ENCODE data around the gene NR2C2AP.
A peak's percentile ranks its signal among the peaks of the same experiment; 100 is the strongest.

Gene NR2C2AP

GRCh38 chr19:19185853-19186740 lies 17.1 kb downstream of the NR2C2AP start:
- Histone ChIP-seq H3K36me3 (ENCODE audit: control insufficient read depth, low read length) (peaks cover 48% of the 10 kb centered on the region), H3K4me2 (ENCODE audit: low read length) (0 out of 2 replicates have a peak overlapping the region, but pooled peaks have one; percentile 26), H3K4me3 (ENCODE audit: low read length) (no peak overlapping the region), H4K20me1 (ENCODE audit: control insufficient read depth, insufficient read depth, low read depth, low read length) (no peaks in the 10 kb centered on the region), H3K9me2 (replicated peaks; ENCODE audit: control insufficient read depth, low read length) (no peaks in the 10 kb centered on the region), H3K27ac (ENCODE audit: low read depth, low read length) (peak overlapping the region; percentile 26; the same call in 1 of the 2 replicates), H3K9me3 (ENCODE audit: control insufficient read depth, insufficient read depth, low read length) (peaks cover 5% of the 10 kb centered on the region), H3K4me1 (ENCODE audit: control insufficient read depth, low read length) (peaks cover 26% of the 10 kb centered on the region), H3K27me3 (ENCODE audit: control insufficient read depth, low read length) (no peaks in the 10 kb centered on the region), H3K79me2 (ENCODE audit: control insufficient read depth, low read length) (peaks cover 42% of the 10 kb centered on the region), H3F3A (ENCODE audit: control insufficient read depth, insufficient read depth) (peaks cover 5% of the 10 kb centered on the region; the same call in 1 of the 2 replicates)
- TF ChIP-seq EZH2phosphoT487 (IDR thresholded peaks at IDR 0.05; ENCODE audit: borderline replicate concordance, low read length) (no peak), CTCF (IDR thresholded peaks at IDR 0.05; ENCODE audit: low read depth, low read length, poor library complexity, severe bottlenecking) (peak; percentile 92)

- Histone ChIP-seq H3K9me2 (replicated peaks; ENCODE audit: control insufficient read depth, low read length) (no peaks in the 10 kb centered on the region), H3K36me3 (ENCODE audit: control insufficient read depth, low read length) (peaks cover 28% of the 10 kb centered on the region), H3K4me1 (ENCODE audit: control insufficient read depth, low read length) (peaks cover 6% of the 10 kb centered on the region), H3K9me3 (ENCODE audit: control insufficient read depth, insufficient read depth, low read length) (peaks cover 2% of the 10 kb centered on the region), H3K4me2 (ENCODE audit: low read length) (no peak overlapping the region), H3K79me2 (ENCODE audit: control insufficient read depth, low read length) (peaks cover 13% of the 10 kb centered on the region), H4K20me1 (ENCODE audit: control insufficient read depth, insufficient read depth, low read depth, low read length) (no peaks in the 10 kb centered on the region), H3F3A (ENCODE audit: control insufficient read depth, insufficient read depth) (peaks cover 5% of the 10 kb centered on the region; the same call in 1 of the 2 replicates), H3K4me3 (ENCODE audit: low read length) (no peak overlapping the region), H3K27me3 (ENCODE audit: control insufficient read depth, low read length) (no peaks in the 10 kb centered on the region), H3K27ac (ENCODE audit: low read depth, low read length) (no peak overlapping the region)
- TF ChIP-seq CTCF (IDR thresholded peaks at IDR 0.05; ENCODE audit: low read depth, low read length, poor library complexity, severe bottlenecking) (no peak), EZH2phosphoT487 (IDR thresholded peaks at IDR 0.05; ENCODE audit: borderline replicate concordance, low read length) (no peak)
Observed at GRCh38 chr19:19181488-19181998, 21.7 kb downstream of the NR2C2AP start.

- Histone ChIP-seq H3F3A (ENCODE audit: control insufficient read depth, insufficient read depth) (peaks cover 5% of the 10 kb centered on the region; the same call in 1 of the 2 replicates), H3K4me2 (ENCODE audit: low read length) (no peak overlapping the region), H3K36me3 (ENCODE audit: control insufficient read depth, low read length) (peaks cover 15% of the 10 kb centered on the region), H3K79me2 (ENCODE audit: control insufficient read depth, low read length) (peaks cover 1% of the 10 kb centered on the region), H3K27me3 (ENCODE audit: control insufficient read depth, low read length) (no peaks in the 10 kb centered on the region), H4K20me1 (ENCODE audit: control insufficient read depth, insufficient read depth, low read depth, low read length) (no peaks in the 10 kb centered on the region), H3K9me3 (ENCODE audit: control insufficient read depth, insufficient read depth, low read length) (no peaks in the 10 kb centered on the region), H3K4me1 (ENCODE audit: control insufficient read depth, low read length) (peaks cover 6% of the 10 kb centered on the region), H3K4me3 (ENCODE audit: low read length) (no peak overlapping the region), H3K27ac (ENCODE audit: low read depth, low read length) (no peak overlapping the region), H3K9me2 (replicated peaks; ENCODE audit: control insufficient read depth, low read length) (no peaks in the 10 kb centered on the region)
- TF ChIP-seq CTCF (IDR thresholded peaks at IDR 0.05; ENCODE audit: low read depth, low read length, poor library complexity, severe bottlenecking) = no peak
- TF ChIP-seq EZH2phosphoT487 (IDR thresholded peaks at IDR 0.05; ENCODE audit: borderline replicate concordance, low read length) = no peak
Observed at GRCh38 chr19:19179548-19180441, 23.4 kb downstream of the NR2C2AP start.

All from DOHH2 (cell line).